Testis (tissue), 2 donors: Measurements from ENCODE around the gene OBSCN.

ENCODE experiments used
- CTCF ChIP-seq, 3 experiments: fragments of 450-650 bp in 2 of 3; fragments of 200-600 bp in 1 of 3; sonication (generic) in 1 of 3; IDR thresholded peaks; one replicate each; pipeline ENCODE4 v1.5.1; 2016 to 2019; ENCODE audit warnings: antibody characterized with exemption in 3 of 3, mild to moderate bottlenecking in 2 of 3, moderate library complexity in 1 of 3
- POLR2A ChIP-seq: fragments of 450-650 bp; IDR thresholded peaks from one replicate; pipeline ENCODE4 v1.6.1; 2017; ENCODE audit warnings: antibody characterized with exemption, mild to moderate bottlenecking, moderate library complexity

DNA sequence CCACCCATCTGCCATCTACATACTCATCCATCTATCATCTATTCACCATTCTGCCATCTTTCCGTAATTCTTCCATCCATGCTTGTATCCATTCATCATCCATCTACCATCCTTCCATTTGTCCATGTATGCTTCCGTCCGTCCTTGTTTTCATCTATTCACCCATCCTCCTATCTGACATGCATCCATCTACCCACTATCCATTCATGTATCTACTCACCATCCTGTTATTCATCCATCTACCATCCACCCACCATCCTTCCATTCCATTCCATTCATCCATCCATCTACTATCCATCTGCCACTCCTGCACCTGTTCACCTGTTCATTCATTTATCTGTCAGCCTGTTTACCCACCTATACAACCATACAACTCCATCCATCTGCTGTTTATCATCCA, 112.5 kb downstream of the OBSCN start:
- TF ChIP-seq CTCF (IDR thresholded peaks at IDR 0.05): no peak
- TF ChIP-seq POLR2A: no peak
